Middle frontal gyrus (tissue), 1 donor: ENCODE results near the gene CUX1.

ENCODE experiments used
- DNase-seq: peaks from one replicate; pipeline ENCODE4 v3.0.0-alpha.2; 2015; ENCODE audit warnings: low spot score; ENCODE audit errors: extremely low spot score

The CUX1 gene

GRCh38 chr7:102283477-102284189 lies 466.2 kb downstream of the CUX1 start:
- DNase-seq = no peak

- DNase-seq = no peak
Measured at GRCh38 chr7:102284399-102284798, 467.0 kb downstream of the CUX1 start.

- DNase-seq = no peak
Measured at GRCh38 chr7:102284891-102285539, 467.6 kb downstream of the CUX1 start.

DNA sequence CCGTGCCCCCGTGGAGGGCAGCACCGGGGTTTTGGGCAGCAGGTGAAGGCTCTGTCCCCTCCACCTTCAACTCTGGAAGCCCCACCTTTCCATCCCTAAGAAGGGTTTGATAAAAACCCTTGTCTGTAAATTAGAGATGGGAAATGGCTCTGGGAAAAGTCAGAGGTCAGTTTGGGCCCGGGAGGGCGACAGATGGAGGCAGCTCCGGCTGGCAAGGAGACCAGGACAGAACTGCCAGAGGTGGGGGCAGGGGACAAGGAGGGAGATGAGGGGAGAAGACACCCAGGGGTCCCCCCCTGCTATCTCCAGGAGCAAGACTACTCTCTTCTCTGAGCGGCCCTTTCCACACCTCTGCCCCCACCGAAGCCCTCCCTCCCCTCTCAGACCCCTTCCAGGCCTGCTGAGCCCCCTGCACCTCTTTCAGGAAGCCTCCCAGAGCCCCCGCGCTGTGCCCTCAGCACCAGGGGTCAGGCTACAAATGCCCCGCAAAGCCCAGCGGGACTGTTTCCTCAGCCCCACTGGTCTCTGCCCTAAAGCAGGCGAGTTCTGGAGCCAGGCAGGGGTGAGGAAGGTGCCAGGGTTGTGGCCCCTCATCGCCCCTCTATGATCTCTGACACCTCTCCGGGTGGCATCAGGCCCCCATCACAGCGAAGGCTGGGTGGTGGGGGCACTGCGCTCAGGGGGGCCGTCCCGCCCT lies 468.3 kb downstream of the CUX1 start:
- no peak for DNase-seq

DNA sequence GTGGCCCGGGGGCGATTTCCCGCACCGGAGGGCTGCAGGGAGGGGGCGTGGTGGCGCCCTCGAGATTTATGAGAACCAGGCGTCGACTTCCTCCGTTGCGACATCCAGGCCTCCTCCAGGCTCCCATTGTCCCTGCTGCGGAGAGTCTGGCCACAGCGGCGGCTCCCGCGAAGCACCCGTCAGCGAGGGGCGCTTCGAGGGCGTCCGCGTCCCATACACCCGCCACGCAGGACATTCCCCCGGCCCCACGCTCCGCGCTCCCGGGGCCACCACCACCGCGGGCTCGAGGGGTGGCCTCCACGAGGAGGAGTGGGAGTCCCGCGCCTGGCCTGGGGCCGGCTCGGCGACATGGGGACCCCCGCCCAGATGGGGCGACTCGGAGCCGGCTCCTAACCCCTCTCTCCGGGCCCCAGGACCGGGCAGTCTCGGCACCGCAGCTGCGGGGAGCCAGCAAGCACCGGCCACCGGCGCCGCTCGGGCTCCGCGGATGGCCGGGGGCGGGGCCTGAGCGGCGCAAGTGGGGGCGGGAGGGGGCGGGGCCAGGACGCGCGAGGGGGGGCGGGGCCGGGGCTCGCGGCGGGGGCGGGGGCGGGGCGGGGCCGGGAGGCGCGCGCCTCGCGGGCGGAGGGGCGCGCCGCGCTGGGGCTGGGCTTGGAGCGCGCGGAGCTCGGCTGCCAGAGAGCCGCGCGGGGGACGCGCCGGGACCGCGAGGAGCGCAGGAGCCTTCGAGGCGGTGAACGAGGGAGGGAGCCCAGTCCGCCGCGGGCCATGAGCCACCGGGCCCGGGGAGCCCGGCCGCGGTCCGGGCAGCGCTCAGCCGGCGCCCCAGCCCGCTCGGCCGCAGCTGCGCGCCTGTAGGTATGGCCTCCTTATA lies 469.0 kb downstream of the CUX1 start, which contains the start of gene SH2B2:
TSS of gene SH2B2 (plus strand) at position 632 of the 874 bp plus-strand sequence. CDS start 13,683 bp downstream, outside the sequence.
- no peak for DNase-seq

- no peak for DNase-seq
Measured at GRCh38 chr7:102287111-102287980, 469.9 kb downstream of the CUX1 start.

GRCh38 chr7:102287981-102288278 lies 470.5 kb downstream of the CUX1 start:
- no peak for DNase-seq

DNA sequence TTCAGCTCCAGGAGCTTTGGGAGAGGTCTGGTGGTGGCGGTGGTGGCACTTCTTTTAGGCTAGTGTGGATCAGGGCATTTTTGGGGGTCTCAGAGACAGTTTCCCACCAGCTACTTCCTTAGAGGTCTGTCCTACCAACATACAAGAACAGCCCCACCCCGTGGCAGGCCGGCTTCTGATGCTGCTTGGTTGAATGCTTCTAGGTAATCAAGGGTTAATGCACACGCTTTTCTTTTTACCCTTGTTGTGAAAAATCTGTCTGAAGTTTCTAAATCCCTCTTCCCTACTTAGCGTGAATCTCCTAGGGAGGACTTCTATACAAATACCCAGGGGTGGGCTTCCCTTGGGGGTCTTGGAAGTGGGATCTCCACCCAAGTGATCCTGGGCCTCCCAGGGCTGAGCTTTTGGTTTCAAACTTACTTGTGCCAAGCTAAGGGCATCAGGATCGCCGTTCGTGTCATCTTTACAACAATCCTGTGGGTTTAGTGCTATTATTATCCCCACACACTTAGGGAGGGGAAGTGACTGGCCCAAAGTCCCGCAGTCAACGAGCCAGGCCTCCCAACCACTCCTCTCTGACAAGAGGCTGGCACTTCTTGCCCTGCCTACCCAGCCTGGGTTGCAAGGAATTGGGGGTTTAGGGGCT lies 471.0 kb downstream of the CUX1 start:
- no peak for DNase-seq

DNA sequence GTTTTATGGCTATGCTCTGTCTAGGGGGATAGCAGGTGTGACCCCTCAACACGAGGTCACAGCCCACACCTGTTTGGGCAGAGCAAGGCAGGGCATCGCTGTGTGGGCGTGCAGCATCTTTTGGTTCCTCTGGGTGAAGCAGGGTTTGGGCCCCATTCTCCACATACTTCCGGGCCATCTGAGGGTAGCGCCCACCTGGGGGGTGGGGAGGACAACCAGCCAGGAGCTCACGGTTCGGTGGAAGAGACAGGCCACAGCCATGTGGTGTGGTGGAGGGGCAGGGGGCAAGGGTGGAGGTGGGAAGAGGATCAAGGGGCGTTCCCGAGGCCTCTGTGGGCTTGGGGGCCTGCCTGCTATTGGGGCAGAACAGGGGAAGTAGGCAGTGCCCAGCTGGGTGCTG lies 471.6 kb downstream of the CUX1 start:
- no peak for DNase-seq

GRCh38 chr7:102291056-102291915 lies 473.9 kb downstream of the CUX1 start:
- DNase-seq = no peak

DNA sequence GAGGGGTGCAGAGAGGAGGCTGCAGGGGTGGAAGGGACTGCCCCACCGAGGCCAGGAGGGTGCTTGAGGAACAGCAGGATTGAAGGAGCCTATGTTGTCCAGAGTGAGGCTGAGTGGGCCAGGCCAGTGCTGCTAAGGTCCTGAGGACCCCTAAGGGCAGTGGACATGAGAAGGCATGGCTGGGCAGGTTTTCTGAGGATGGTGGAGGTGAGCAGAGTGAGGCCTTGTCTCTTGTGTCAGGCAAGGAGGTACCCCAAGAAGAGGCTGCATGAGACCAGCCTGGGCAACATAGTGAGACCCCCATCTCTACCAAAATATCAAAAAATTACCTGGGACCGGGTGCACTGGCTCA lies 474.5 kb downstream of the CUX1 start:
- no peak for DNase-seq

GRCh38 chr7:102292813-102293798 lies 475.7 kb downstream of the CUX1 start:
- no peak for DNase-seq

DNA sequence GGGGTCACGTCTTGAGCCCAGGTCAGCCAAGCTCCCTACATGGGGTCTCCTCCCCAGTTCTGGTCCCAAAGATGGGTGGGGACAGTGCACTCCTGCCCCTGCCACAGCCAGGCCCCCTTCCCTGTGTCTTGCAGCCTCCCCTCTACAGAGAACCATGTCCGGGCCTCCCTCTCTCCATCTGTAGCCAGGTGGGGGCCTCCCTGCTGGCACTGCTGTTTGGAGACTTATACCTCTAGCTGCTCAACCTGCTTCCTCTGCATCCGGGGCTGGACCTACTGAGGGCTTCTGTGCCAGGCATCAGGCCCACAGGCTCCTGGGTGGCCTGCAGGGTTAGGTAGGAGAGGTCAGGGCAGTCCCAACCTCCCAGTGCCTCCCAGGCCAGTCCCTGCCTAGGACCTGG lies 477.2 kb downstream of the CUX1 start:
- no peak for DNase-seq

DNA sequence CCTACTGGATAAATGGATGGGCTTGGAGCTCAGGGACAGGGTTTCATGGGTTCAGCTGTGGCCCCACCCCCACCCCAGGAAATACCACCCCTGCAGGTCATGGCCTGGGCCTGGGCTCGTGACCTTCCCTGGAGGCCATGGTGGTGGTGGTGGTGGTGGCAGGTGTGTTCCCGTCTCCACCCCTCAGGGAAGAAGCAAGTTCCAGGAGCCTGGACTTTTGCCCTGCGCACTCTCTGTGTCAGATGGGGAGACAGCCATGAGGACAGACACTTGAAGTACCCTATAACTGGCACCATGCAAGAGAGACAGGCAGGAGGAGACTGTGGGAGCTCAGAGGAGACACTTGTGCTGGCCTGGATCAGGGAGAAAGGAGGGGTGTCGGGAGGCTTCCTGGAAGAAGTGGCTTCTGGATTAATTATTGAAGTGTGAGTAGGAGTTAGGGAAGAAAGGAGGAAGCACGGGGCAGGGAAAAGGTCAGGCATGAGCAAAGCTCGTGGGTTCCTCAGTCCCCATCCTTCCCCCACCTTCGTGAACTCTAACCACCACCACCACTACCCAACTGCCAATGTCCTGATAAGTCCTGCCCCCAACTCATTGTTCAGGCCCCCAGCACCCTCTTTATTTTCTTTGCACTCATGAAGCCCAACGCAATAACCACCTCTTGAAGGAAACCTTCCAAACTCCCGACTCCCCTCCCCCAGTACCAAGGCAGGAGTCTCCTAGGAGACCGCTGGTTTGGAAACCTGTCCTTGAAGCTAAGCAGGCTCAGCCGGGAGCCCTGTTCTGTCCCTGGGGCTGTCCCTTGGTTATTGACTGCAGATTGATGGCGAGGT lies 478.1 kb downstream of the CUX1 start:
- no peak for DNase-seq

GRCh38 chr7:102296179-102296438 lies 478.7 kb downstream of the CUX1 start:
- DNase-seq = no peak

DNA sequence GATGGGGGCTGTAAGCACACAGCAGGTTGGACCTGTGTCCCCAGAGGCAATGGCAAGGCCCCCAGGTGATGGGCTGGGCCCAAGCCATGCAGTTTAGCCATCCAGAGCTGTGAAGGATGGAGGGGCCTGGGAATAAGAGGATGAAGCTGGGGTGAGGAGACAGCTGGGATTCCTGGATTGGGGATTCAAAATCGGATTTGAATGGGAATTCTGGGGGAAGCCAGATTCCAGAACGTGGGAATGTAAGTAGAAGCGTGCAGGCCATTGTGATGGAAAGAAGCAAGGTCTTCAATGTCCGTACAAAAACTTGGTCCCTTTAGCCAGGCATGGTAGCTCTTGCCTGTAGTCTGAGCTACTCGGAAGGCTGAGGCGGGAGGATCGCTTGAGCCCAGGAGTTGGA lies 479.1 kb downstream of the CUX1 start:
- no peak for DNase-seq

- DNase-seq = no peak
Measured at GRCh38 chr7:102297487-102298218, 480.2 kb downstream of the CUX1 start.
